K562 (cell line): Measurements from ENCODE around the gene PCK1. TPM values are rescaled to one million over a fixed set of nuclear protein-coding genes. Genes with fewer than 3 reads are reported as not detected.

Experiments used
- CTBP1 ChIP-seq: fragments of 450-650 bp; IDR thresholded peaks from 2 replicates; pipeline ENCODE4 v1.6.1; 2016; ENCODE audit warnings: borderline replicate concordance
- DMBX1 ChIP-seq: fragments of 250-450 bp; sonication (Bioruptor Pico); IDR thresholded peaks from 2 replicates; pipeline ENCODE4 v1.8.0; 2022; ENCODE audit warnings: inconsistent platforms, mild to moderate bottlenecking, moderate library complexity, borderline replicate concordance
- ETS2 ChIP-seq: IDR thresholded peaks from 2 replicates; pipeline ENCODE4 v1.6.1; 2016; ENCODE audit warnings: borderline replicate concordance, missing genetic modification characterization, mild to moderate bottlenecking, moderate library complexity, missing compliant biosample characterization; ENCODE audit not compliant: poor library complexity, severe bottlenecking
- GABPB1 ChIP-seq: sonication (generic); formaldehyde crosslinking; IDR thresholded peaks from 2 replicates; pipeline ENCODE4 v1.8.0; 2022; ENCODE audit warnings: mild to moderate bottlenecking, missing genetic modification reagents
- GATAD2B ChIP-seq: fragments of 450-650 bp; IDR thresholded peaks from 2 replicates; pipeline ENCODE4 v1.6.1; 2017; ENCODE audit warnings: mild to moderate bottlenecking, borderline replicate concordance
- KLF16 ChIP-seq: IDR thresholded peaks from 2 replicates; pipeline ENCODE4 v1.6.1; 2016; ENCODE audit warnings: antibody characterized with exemption
- NFYB ChIP-seq: IDR thresholded peaks from 2 replicates; pipeline ENCODE4 v1.6.1; 2011; ENCODE audit warnings: mild to moderate bottlenecking, moderate library complexity; ENCODE audit not compliant: insufficient read length; ENCODE audit errors: extremely low read depth
- RBM34 ChIP-seq: fragments of 200-400 bp; formaldehyde crosslinking; IDR thresholded peaks from 2 replicates; pipeline ENCODE4 v1.6.1; 2018; ENCODE audit warnings: low read length, borderline replicate concordance; ENCODE audit not compliant: insufficient read depth
- SAFB2 ChIP-seq: fragments of 200-400 bp; formaldehyde crosslinking; IDR thresholded peaks from 2 replicates; pipeline ENCODE4 v1.6.1; 2018; ENCODE audit warnings: borderline replicate concordance, low read length, low read depth, moderate library complexity; ENCODE audit not compliant: severe bottlenecking
- STAG1 ChIP-seq: sonication (generic); formaldehyde crosslinking; IDR thresholded peaks from 2 replicates; pipeline ENCODE4 v1.5.0; 2020; ENCODE audit warnings: missing genetic modification reagents, borderline replicate concordance
- ZNF23 ChIP-seq: fragments of 250-450 bp; sonication (Bioruptor Pico); IDR thresholded peaks from 2 replicates; pipeline ENCODE4 v1.4.0; 2020; ENCODE audit warnings: mild to moderate bottlenecking
- ZNF592 ChIP-seq: fragments of 450-650 bp; IDR thresholded peaks from 2 replicates; pipeline ENCODE4 v1.6.1; 2017; ENCODE audit warnings: antibody characterized with exemption, mild to moderate bottlenecking
- ZNF707 ChIP-seq: fragments of 250-450 bp; sonication (Bioruptor Pico); conservative IDR thresholded peaks from 2 replicates; pipeline ENCODE4 v1.8.0; 2022; ENCODE audit warnings: inconsistent platforms, mild to moderate bottlenecking, moderate library complexity
- polyA plus RNA-seq, 8 experiments: library from polyadenylated mRNA; depleted of rRNA in 4 of 8; stranded (reverse) in 5 of 8; unstranded in 3 of 8; fragments of >200 nt; fragmentation: Nextera tagmentation in 2 of 8; fragmentation: Illumina TruSeq in 1 of 8; extraction: Ambion mirVana in 2 of 8; extraction: Trizol in 1 of 8; gene quantifications; 2 replicates each; pipeline versions ENCODE4 v1.2.1 to v1.2.3, GENCODE V29; 2011 to 2014; ENCODE audit warnings: inconsistent platforms in 1 of 8, missing spikeins in 1 of 8
- total RNA-seq, 7 experiments: library from RNA; depleted of rRNA in 6 of 7; stranded (reverse); fragments of >200 nt in 6 of 7; fragmentation: Illumina TruSeq in 2 of 7; extraction: Trizol in 2 of 7; gene quantifications; 2 replicates each; pipeline versions ENCODE4 v1.2.1 to v1.2.3, GENCODE V29; 2011 to 2021; ENCODE audit warnings: low replicate concordance in 1 of 7
- TF ChIP-seq, protein P1 (sequence below), 2 experiments: fragments of 450-650 bp; IDR thresholded peaks; 2 replicates each; pipeline ENCODE4 v1.6.1; 2016; ENCODE audit warnings: mild to moderate bottlenecking in 2 of 2, borderline replicate concordance in 1 of 2, low read depth in 1 of 2, moderate library complexity in 1 of 2

The PCK1 gene
- total and polyA plus RNA-seq, 9 of the 15 experiments (the other 6 are each of a cell fraction or from before 2014, with no cell fraction given), result 0.05 to 0.73 (median 0.15) TPM

GRCh38 chr20:57582432-57583288 lies 21.8 kb downstream of the PCK1 start (continued):
- TF ChIP-seq ETS2 (tag) (no peak), ZNF23 (CRISPR knock-in tag) (no peak), RBM34 (no peak), KLF16 (0 out of 2 replicates have a peak, but pooled peaks have one; percentile 9), SAFB2 (no peak), CTBP1 (no peak), NFYB (no peak), ZNF707 (CRISPR knock-in tag) (no peak), DMBX1 (no peak), STAG1 (CRISPR knock-in tag) (no peak), GABPB1 (no peak), GATAD2B (no peak), ZNF592 (0 out of 2 replicates have a peak, but pooled peaks have one; percentile 27)
- TF ChIP-seq, protein P1, sequence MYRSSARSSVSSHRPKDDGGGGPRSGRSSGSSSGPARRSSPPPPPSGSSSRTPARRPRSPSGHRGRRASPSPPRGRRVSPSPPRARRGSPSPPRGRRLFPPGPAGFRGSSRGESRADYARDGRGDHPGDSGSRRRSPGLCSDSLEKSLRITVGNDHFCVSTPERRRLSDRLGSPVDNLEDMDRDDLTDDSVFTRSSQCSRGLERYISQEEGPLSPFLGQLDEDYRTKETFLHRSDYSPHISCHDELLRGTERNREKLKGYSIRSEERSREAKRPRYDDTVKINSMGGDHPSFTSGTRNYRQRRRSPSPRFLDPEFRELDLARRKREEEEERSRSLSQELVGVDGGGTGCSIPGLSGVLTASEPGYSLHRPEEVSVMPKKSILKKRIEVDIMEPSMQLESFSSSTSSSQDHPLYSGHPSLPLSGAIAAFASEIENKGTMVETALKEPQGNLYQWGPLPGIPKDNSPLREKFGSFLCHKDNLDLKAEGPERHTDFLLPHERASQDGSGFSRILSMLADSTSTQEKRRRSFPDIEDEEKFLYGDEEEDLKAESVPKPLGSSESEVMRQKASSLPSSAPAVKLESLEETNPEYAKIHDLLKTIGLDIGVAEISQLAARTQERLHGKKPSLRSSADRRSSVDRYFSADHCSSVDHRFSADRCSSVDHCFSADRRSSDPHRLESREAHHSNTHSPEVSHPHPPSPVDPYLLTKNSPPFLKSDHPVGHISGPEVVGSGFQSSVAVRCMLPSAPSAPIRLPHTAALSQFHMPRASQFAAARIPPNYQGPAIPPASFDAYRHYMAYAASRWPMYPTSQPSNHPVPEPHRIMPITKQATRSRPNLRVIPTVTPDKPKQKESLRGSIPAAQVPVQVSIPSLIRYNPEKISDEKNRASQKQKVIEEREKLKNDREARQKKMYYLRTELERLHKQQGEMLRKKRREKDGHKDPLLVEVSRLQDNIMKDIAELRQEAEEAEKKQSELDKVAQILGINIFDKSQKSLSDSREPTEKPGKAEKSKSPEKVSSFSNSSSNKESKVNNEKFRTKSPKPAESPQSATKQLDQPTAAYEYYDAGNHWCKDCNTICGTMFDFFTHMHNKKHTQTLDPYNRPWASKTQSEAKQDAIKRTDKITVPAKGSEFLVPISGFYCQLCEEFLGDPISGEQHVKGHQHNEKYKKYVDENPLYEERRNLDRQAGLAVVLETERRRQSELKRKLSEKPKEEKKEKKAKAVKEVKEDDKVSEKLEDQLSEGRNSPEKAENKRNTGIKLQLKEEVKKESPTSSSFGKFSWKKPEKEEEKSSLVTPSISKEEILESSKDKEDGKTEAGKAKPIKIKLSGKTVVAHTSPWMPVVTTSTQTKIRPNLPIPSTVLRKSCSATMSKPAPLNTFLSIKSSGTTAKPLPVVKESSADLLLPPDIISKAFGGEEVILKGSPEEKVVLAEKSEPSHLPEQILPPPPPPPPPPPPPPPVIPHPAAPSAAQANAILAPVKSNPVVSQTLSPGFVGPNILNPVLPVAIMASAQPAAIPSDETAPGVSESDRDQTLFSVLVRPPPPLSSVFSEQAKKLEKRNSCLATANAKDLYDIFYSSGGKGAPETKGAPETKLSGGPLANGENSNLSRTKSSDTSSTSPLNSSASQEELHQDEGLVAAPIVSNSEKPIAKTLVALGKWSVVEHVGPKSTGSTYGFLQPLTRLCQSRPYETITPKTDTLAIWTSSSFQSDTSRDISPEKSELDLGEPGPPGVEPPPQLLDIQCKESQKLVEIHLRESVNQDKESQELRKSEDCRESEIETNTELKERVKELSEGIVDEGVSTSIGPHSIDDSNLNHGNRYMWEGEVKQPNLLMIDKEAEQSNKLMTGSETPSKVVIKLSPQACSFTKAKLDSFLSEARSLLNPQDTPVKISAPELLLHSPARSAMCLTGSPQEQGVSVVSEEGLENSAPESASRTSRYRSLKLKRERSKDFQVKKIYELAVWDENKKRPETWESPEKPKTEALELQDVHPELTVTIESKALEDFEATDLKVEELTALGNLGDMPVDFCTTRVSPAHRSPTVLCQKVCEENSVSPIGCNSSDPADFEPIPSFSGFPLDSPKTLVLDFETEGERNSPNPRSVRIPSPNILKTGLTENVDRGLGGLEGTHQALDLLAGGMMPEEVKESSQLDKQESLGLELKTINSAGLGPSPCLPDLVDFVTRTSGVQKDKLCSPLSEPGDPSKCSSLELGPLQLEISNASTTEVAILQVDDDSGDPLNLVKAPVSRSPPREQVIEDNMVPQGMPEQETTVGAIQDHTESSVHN (IDR thresholded peaks at IDR 0.05; ENCODE audit: borderline replicate concordance in 1 of 2, low read depth in 1 of 2), result no peak
